Amygdala (tissue), 56 donors: ENCODE measurements around the gene XRCC4.

Experiments used
- DNase-seq, 56 donors: peaks; one replicate each; lab custom pipeline; 2025; lab: John Stamatoyannopoulos, UW

Gene XRCC4

DNA sequence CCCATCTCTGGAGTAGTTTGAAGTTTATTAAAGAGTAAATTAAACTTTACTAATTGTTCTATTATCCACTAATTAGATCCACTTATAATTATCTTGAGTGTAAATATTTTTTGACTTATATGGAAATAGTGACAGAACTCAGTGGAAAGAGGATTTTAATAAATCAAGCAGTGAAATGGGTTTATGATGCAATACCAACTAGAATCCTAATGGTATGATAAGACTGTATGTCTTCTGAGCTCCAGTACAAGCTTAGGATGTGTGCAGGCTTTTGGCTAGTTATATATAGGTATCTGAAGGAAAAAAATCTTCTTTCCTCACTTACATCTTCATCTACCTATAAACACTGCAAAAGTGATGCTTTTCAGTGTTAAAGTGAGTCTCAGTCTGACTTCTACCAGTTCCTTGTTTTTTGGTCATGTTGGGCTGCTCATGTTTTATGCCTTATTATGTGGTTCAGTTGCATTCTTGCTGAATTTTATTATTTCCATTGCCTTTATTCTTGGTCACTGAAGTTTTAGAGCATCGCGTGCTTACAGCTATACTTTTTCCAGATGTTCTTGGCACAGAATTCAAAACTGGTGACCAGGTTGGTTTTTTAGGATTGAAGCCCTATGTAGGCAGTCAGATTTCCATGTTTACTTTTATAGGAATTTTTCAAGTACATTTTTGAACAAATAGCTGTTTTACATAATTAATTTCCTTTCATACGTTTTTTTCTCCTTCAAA, 30.5 kb downstream of the XRCC4 start:
- no peak for DNase-seq

GRCh38 chr5:83109380-83109779, 32.0 kb downstream of the XRCC4 start:
- no peak for DNase-seq

- no peak for DNase-seq
Observed at GRCh38 chr5:83115816-83116215, 38.5 kb downstream of the XRCC4 start.

- no peak for DNase-seq
Observed at GRCh38 chr5:83118471-83118870, 41.1 kb downstream of the XRCC4 start.

- no peak for DNase-seq
Observed at GRCh38 chr5:83118976-83119375, 41.6 kb downstream of the XRCC4 start.

DNA sequence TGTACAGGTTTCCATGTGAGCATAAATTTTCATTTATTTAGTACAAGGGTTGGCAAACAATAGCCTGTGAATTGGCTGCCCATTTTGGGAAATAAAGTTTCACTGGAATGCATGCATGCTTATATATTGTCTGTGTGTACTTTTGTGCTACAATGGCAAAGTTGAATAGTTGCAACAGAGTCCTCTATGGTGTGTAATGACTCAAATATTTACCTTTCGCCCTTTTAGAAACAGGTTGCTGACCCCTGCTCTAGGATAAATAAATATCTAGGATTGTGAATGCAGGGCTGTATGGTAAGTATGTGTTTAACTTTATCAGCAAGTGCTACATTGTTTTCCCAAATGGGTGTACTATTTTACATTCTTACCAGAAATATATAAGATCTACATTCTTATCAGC, 47.2 kb downstream of the XRCC4 start:
- DNase-seq, result no peak

GRCh38 chr5:83125560-83125959, 48.2 kb downstream of the XRCC4 start:
- DNase-seq, result no peak

DNA sequence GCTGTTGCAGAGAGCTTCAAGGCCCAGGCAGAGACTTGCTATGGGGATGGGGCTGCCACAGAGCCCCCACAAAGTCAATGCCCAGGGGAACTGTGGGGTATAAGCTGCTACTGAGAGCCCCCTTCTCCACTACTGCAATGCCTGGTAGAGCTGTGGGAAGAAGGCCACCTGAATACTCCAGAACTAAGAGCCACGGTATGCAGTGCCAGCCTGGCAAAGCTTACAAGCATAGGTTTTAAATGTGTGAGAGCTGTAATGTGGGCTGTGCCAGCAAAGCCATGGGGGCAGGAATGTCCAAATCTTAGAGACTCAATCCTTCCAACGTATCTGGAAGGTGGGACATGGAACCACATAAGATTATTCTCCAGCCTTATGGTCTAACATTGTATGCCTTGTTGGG, 49.2 kb downstream of the XRCC4 start:
- no peak for DNase-seq

DNA sequence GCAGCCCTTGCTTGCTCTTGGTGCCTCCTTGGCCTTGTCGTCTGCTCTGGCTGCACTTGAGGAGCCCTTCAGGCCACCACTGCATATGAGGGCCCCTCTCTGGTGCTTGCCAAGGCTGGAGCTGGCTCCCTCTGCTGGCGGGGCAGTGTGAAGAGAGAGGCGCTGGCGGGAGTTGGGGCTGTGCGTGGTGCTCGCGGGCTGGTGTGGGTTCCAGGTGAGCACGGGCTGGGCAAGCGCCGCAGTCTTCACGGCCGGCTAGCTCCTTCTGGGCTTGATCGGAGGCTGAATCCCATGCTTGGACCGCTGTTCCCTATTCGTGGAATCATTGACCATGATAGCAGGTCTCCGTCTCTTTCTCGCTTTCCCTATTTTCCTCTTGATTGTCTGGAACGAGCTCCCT, 56.5 kb downstream of the XRCC4 start:
- no peak for DNase-seq

- no peak for DNase-seq
Observed at GRCh38 chr5:83142526-83142925, 65.2 kb downstream of the XRCC4 start.

DNA sequence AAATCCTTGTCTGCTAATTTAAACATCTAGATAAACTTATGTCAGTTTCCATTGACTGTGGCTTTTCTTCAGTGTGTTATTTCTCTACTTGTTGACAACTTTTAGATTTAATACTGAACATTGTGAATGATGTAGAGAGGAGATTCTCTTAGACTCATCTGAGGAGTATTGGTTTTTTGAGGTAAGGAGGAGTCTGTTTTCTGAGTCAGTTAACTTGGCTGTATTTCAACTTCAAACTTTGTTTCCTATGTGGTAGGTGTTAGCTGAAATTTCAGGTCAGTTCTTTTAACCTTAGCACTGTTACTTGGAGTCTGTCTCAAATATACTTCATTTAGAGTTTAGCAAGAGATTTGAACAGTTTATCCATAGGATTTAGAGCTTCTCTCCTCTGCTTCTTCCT, 67.9 kb downstream of the XRCC4 start:
- DNase-seq, result no peak

DNA sequence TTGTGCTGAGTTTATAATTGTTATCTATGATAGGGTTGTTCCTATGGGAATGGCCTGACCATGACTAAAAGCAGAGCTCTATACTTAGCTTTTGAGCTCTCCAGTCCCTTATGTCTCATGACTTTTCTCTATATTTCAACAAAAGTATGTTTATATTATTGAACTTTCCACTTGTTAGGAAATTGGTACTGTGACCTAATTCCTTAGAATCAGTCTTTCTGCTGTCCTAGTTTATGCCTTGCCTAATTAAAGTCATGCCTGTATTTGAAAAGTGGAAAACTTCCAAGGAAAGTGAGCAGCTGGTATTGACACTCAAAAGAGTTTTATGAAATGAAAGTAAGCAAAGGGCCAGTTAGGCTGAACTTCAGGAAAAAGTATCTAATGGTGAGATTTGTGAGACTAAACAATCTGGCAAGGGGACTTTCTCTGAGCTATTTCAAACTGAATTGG, 68.6 kb downstream of the XRCC4 start:
- no peak for DNase-seq

- DNase-seq, result no peak
Observed at GRCh38 chr5:83146441-83146840, 69.1 kb downstream of the XRCC4 start.

DNA sequence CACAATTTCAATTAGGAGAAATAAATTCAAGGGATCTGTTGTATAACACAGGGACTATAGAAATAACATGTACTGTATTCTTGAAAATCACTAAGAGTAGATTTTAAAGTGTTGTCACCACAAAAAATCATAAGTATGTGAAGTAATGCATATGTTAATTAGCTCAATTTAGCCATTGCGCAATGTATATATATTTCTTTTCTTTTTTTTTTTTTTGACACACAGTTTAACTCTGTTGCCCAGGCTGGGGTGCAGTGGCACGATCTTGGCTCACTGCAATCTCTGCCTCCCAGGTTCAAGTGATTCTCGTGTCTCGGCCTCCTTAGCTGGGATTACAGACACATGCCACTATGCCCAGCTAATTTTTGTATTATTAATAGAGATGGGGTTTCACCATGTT, 70.2 kb downstream of the XRCC4 start:
- DNase-seq, result no peak

- DNase-seq, result no peak
Observed at GRCh38 chr5:83148370-83148769, 71.0 kb downstream of the XRCC4 start.

DNA sequence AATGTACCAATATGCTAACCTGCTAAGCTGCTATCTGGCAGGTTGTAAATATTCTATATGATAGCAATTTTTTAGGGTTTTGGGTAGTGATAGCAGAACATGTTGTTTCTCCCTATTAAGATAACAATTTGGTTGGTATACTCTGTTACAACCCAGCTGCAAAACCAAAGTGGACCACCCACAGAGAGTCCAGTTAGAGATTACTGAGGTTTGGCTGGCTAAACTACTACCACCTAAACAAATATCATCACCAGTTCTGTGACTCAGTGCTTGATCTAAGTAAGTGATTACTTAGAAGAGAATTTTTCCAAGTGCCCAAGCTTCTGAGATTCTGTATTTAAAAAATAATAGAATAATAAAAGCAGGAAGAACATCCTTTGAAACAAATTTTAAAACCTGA, 72.3 kb downstream of the XRCC4 start:
- DNase-seq, result no peak

DNA sequence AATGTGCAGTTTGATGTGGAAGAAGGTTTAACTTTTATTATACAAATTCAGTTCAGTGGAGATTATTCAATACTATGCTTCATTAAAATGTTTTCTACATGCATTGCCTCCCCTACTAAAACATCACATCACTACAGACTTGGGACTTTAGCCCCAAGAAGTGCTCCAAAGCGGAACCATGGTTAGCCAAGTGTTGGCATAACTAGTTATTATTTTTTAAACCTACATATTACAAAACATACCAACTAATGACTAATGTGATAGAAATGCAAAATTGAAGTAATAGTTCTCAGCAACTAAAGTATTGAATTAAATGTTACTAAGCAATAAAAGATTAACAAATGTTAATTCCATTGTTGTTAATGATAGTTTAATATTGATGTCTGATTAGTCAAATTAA, 74.5 kb downstream of the XRCC4 start:
- no peak for DNase-seq

- DNase-seq, result peak in 10 of 56 donors; percentile 0 to 12 (median 8)
Observed at GRCh38 chr5:83152996-83153395, 75.6 kb downstream of the XRCC4 start.

GRCh38 chr5:83156001-83156400, 78.7 kb downstream of the XRCC4 start:
- no peak for DNase-seq

GRCh38 chr5:83157163-83157562, 79.8 kb downstream of the XRCC4 start:
- no peak for DNase-seq

GRCh38 chr5:83162601-83163000, 85.3 kb downstream of the XRCC4 start:
- no peak for DNase-seq

GRCh38 chr5:83167538-83167937, 90.2 kb downstream of the XRCC4 start:
- DNase-seq, result no peak
